ENCODE measurements around the gene PUS10.

DNA sequence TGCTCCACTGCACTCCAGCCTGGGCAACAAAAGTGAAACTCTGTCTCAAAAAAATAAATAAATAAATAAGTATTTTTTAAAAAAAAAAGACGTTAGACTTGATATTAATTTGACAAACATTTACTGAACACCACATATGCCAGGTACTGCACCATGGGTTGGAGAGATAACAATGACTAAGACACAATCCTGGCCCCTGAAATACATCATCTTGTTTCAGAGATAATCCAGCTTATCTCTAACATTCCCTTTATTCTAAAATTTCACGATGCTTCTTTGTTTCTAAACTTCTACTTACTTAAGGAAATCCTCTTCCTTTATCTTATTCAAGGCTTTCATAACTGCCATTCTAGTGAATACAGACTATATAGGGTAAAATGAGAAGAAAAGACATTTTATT, 55.5 kb downstream of the PUS10 start:
- TF ChIP-seq, protein P1, sequence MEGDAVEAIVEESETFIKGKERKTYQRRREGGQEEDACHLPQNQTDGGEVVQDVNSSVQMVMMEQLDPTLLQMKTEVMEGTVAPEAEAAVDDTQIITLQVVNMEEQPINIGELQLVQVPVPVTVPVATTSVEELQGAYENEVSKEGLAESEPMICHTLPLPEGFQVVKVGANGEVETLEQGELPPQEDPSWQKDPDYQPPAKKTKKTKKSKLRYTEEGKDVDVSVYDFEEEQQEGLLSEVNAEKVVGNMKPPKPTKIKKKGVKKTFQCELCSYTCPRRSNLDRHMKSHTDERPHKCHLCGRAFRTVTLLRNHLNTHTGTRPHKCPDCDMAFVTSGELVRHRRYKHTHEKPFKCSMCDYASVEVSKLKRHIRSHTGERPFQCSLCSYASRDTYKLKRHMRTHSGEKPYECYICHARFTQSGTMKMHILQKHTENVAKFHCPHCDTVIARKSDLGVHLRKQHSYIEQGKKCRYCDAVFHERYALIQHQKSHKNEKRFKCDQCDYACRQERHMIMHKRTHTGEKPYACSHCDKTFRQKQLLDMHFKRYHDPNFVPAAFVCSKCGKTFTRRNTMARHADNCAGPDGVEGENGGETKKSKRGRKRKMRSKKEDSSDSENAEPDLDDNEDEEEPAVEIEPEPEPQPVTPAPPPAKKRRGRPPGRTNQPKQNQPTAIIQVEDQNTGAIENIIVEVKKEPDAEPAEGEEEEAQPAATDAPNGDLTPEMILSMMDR (IDR thresholded peaks at IDR 0.05), result no peak
- TF ChIP-seq POLR2AphosphoS5 (IDR thresholded peaks at IDR 0.05; ENCODE audit: low read depth, low read length) (no peak), TCF7L2 (IDR thresholded peaks at IDR 0.05; ENCODE audit: low read depth, low read length) (no peak), SIN3A (IDR thresholded peaks at IDR 0.05; ENCODE audit: borderline replicate concordance, insufficient read depth, low read depth, low read length) (no peak)
- TF ChIP-seq, protein P2, sequence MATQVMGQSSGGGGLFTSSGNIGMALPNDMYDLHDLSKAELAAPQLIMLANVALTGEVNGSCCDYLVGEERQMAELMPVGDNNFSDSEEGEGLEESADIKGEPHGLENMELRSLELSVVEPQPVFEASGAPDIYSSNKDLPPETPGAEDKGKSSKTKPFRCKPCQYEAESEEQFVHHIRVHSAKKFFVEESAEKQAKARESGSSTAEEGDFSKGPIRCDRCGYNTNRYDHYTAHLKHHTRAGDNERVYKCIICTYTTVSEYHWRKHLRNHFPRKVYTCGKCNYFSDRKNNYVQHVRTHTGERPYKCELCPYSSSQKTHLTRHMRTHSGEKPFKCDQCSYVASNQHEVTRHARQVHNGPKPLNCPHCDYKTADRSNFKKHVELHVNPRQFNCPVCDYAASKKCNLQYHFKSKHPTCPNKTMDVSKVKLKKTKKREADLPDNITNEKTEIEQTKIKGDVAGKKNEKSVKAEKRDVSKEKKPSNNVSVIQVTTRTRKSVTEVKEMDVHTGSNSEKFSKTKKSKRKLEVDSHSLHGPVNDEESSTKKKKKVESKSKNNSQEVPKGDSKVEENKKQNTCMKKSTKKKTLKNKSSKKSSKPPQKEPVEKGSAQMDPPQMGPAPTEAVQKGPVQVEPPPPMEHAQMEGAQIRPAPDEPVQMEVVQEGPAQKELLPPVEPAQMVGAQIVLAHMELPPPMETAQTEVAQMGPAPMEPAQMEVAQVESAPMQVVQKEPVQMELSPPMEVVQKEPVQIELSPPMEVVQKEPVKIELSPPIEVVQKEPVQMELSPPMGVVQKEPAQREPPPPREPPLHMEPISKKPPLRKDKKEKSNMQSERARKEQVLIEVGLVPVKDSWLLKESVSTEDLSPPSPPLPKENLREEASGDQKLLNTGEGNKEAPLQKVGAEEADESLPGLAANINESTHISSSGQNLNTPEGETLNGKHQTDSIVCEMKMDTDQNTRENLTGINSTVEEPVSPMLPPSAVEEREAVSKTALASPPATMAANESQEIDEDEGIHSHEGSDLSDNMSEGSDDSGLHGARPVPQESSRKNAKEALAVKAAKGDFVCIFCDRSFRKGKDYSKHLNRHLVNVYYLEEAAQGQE (IDR thresholded peaks at IDR 0.05; ENCODE audit: insufficient read depth in 1 of 2, low read depth in 2 of 2, low read length in 1 of 2), result no peak
